Measurements from ENCODE around the gene FUBP3. TPM values are rescaled to one million over a fixed set of nuclear protein-coding genes. Genes with fewer than 3 reads are reported as not detected.

FUBP3 gene
- total RNA-seq, 1 experiment from 2014 or later: 73.7 TPM

GRCh38 chr9:130565792-130566191, 13.6 kb upstream of the FUBP3 start:
- no peaks in the 10 kb centered on the region for H4K20me1 ChIP-seq (ENCODE audit: insufficient read depth)
- no peaks in the 10 kb centered on the region for H3K36me3 ChIP-seq (ENCODE audit: control insufficient read depth in 1 of 2, insufficient read depth in 2 of 2, low read length in 2 of 2)
- RAD21 ChIA-PET (ENCODE audit: low non-redundant PET in 1 of 2, low total read pairs in 2 of 2, uncharacterized antibody in 2 of 2, unreplicated experiment in 2 of 2): no interaction called here
- CTCF ChIA-PET: no interaction called here
- H3K27ac ChIP-seq (ENCODE audit: low read depth, low read length): no peak overlapping the region
- no peaks in the 10 kb centered on the region for H3K27me3 ChIP-seq (ENCODE audit: insufficient read depth, low read length)
- H3K4me2 ChIP-seq (ENCODE audit: low read length): no peak overlapping the region
- H3K9me2 ChIP-seq (ENCODE audit: insufficient read depth): no peaks in the 10 kb centered on the region
- H2AFZ ChIP-seq (ENCODE audit: low read depth, low read length, poor library complexity, severe bottlenecking): no peak overlapping the region
- TF ChIP-seq SRF (IDR thresholded peaks at IDR 0.05; ENCODE audit: low read depth) (no peak), EGR1 (IDR thresholded peaks at IDR 0.05; ENCODE audit: low read depth) (no peak), POLR2A (IDR thresholded peaks at IDR 0.05; ENCODE audit: borderline replicate concordance, extremely low read depth, insufficient read depth, insufficient read length) (no peak), YY1 (IDR thresholded peaks at IDR 0.05; ENCODE audit: extremely low read depth, insufficient replicate concordance, low read depth, low read length) (no peak), EZH2phosphoT487 (IDR thresholded peaks at IDR 0.05; ENCODE audit: borderline replicate concordance) (no peak), JUND (IDR thresholded peaks at IDR 0.05) (no peak), RAD21 (IDR thresholded peaks at IDR 0.05; ENCODE audit: low read depth) (no peak), SP1 (IDR thresholded peaks at IDR 0.05; ENCODE audit: low read depth) (no peak), EZH2 (IDR thresholded peaks at IDR 0.05) (no peak), ZFX (IDR thresholded peaks at IDR 0.05) (no peak), ELF1 (IDR thresholded peaks at IDR 0.05; ENCODE audit: borderline replicate concordance, low read depth) (no peak), FOSL1 (IDR thresholded peaks at IDR 0.05; ENCODE audit: low read depth) (no peak), POLR2AphosphoS5 (IDR thresholded peaks at IDR 0.05; ENCODE audit: low read depth, low read length) (no peak), ZNF274 (IDR thresholded peaks at IDR 0.05; ENCODE audit: low read depth, low read length) (no peak)
- TF ChIP-seq, protein P1, sequence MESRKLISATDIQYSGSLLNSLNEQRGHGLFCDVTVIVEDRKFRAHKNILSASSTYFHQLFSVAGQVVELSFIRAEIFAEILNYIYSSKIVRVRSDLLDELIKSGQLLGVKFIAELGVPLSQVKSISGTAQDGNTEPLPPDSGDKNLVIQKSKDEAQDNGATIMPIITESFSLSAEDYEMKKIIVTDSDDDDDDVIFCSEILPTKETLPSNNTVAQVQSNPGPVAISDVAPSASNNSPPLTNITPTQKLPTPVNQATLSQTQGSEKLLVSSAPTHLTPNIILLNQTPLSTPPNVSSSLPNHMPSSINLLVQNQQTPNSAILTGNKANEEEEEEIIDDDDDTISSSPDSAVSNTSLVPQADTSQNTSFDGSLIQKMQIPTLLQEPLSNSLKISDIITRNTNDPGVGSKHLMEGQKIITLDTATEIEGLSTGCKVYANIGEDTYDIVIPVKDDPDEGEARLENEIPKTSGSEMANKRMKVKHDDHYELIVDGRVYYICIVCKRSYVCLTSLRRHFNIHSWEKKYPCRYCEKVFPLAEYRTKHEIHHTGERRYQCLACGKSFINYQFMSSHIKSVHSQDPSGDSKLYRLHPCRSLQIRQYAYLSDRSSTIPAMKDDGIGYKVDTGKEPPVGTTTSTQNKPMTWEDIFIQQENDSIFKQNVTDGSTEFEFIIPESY (IDR thresholded peaks at IDR 0.05; ENCODE audit: extremely low read depth, insufficient replicate concordance, low read length): no peak
- TF ChIP-seq, protein P2, sequence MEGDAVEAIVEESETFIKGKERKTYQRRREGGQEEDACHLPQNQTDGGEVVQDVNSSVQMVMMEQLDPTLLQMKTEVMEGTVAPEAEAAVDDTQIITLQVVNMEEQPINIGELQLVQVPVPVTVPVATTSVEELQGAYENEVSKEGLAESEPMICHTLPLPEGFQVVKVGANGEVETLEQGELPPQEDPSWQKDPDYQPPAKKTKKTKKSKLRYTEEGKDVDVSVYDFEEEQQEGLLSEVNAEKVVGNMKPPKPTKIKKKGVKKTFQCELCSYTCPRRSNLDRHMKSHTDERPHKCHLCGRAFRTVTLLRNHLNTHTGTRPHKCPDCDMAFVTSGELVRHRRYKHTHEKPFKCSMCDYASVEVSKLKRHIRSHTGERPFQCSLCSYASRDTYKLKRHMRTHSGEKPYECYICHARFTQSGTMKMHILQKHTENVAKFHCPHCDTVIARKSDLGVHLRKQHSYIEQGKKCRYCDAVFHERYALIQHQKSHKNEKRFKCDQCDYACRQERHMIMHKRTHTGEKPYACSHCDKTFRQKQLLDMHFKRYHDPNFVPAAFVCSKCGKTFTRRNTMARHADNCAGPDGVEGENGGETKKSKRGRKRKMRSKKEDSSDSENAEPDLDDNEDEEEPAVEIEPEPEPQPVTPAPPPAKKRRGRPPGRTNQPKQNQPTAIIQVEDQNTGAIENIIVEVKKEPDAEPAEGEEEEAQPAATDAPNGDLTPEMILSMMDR (IDR thresholded peaks at IDR 0.05 in 2 of 3, conservative IDR thresholded peaks at IDR 0.05 in 1 of 3; ENCODE audit: borderline replicate concordance in 1 of 3, insufficient read depth in 1 of 3, low read depth in 2 of 3, low read length in 2 of 3): no peak
- TF ChIP-seq, protein P3, sequence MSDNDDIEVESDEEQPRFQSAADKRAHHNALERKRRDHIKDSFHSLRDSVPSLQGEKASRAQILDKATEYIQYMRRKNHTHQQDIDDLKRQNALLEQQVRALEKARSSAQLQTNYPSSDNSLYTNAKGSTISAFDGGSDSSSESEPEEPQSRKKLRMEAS (IDR thresholded peaks at IDR 0.05): no peak
- TF ChIP-seq, protein P4, sequence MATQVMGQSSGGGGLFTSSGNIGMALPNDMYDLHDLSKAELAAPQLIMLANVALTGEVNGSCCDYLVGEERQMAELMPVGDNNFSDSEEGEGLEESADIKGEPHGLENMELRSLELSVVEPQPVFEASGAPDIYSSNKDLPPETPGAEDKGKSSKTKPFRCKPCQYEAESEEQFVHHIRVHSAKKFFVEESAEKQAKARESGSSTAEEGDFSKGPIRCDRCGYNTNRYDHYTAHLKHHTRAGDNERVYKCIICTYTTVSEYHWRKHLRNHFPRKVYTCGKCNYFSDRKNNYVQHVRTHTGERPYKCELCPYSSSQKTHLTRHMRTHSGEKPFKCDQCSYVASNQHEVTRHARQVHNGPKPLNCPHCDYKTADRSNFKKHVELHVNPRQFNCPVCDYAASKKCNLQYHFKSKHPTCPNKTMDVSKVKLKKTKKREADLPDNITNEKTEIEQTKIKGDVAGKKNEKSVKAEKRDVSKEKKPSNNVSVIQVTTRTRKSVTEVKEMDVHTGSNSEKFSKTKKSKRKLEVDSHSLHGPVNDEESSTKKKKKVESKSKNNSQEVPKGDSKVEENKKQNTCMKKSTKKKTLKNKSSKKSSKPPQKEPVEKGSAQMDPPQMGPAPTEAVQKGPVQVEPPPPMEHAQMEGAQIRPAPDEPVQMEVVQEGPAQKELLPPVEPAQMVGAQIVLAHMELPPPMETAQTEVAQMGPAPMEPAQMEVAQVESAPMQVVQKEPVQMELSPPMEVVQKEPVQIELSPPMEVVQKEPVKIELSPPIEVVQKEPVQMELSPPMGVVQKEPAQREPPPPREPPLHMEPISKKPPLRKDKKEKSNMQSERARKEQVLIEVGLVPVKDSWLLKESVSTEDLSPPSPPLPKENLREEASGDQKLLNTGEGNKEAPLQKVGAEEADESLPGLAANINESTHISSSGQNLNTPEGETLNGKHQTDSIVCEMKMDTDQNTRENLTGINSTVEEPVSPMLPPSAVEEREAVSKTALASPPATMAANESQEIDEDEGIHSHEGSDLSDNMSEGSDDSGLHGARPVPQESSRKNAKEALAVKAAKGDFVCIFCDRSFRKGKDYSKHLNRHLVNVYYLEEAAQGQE (IDR thresholded peaks at IDR 0.05; ENCODE audit: low read depth): no peak
- no peaks in the 10 kb centered on the region for H3K79me2 ChIP-seq (ENCODE audit: insufficient read depth, low read length)
- H3K9me3 ChIP-seq (ENCODE audit: control insufficient read depth in 1 of 2, insufficient read depth in 1 of 2, low read depth in 1 of 2, low read length in 2 of 2): no peaks in the 10 kb centered on the region
- H3K4me1 ChIP-seq (ENCODE audit: control insufficient read depth in 1 of 2, insufficient read depth in 2 of 2, low read length in 2 of 2): peaks cover 7 to 9% of the 10 kb centered on the region in 2 experiments
- ATAC-seq (no peak), DNase-seq (ENCODE audit: low read depth, low spot score) (no peak)
- no peak overlapping the region for H3K9ac ChIP-seq (ENCODE audit: low read length)
- no peak overlapping the region for H3K4me3 ChIP-seq (replicated peaks in 1 of 2; ENCODE audit: low read depth in 1 of 2, low read length in 2 of 2)
- intact Hi-C loops (cut with micrococcal nuclease): no loop called here
- BruUV-seq (replicated peaks): no TSS peak
- POLR2A ChIA-PET: no interaction called here

Measured in HCT116 (cell line).